HepG2 (cell line): ENCODE data around the gene HYOU1. TPM values are rescaled to one million over a fixed set of nuclear protein-coding genes. Genes with fewer than 3 reads are reported as not detected.

ENCODE experiments used
- ATF7-NPFF ChIP-seq: sonication (generic); formaldehyde crosslinking; IDR thresholded peaks from 2 replicates; pipeline ENCODE4 v1.8.1; 2023; ENCODE audit warnings: mild to moderate bottlenecking, low read depth, missing genetic modification reagents, moderate library complexity
- CEBPG ChIP-seq: IDR thresholded peaks from 2 replicates; pipeline ENCODE4 v1.6.1; 2016
- DBP ChIP-seq: sonication (generic); formaldehyde crosslinking; IDR thresholded peaks from 2 replicates; pipeline ENCODE4 v1.4.0; 2020; ENCODE audit warnings: missing genetic modification reagents; ENCODE audit errors: not compliant biosample characterization
- EEA1 ChIP-seq: sonication (generic); formaldehyde crosslinking; IDR thresholded peaks from 2 replicates; pipeline ENCODE4 v1.5.1; 2020; ENCODE audit warnings: mild to moderate bottlenecking, missing genetic modification reagents, borderline replicate concordance
- ELF4 ChIP-seq: sonication (generic); formaldehyde crosslinking; IDR thresholded peaks from 2 replicates; pipeline ENCODE4 v1.5.0; 2020; ENCODE audit warnings: missing genetic modification reagents, mild to moderate bottlenecking, moderate library complexity, borderline replicate concordance
- FOXM1 ChIP-seq: sonication (generic); formaldehyde crosslinking; IDR thresholded peaks from 2 replicates; pipeline ENCODE4 v1.5.0; 2020; ENCODE audit warnings: missing genetic modification reagents
- GABPA ChIP-seq, 2 experiments: IDR thresholded peaks; 2 replicates each; pipeline ENCODE4 v1.6.1; 2011 to 2016; ENCODE audit warnings: low read depth in 2 of 2, low read length in 1 of 2, missing biosample characterization in 1 of 2, missing genetic modification characterization in 1 of 2
- KAT7 ChIP-seq: IDR thresholded peaks from 2 replicates; pipeline ENCODE4 v1.6.1; 2018; ENCODE audit warnings: borderline replicate concordance, missing compliant biosample characterization
- LCORL ChIP-seq, 2 experiments: fragments of 450-650 bp in 1 of 2; sonication (generic) in 1 of 2; formaldehyde crosslinking in 1 of 2; IDR thresholded peaks; 2 replicates each; pipeline versions ENCODE4 v1.5.0 to v1.6.1; 2017 to 2020; ENCODE audit warnings: antibody characterized with exemption in 1 of 2, missing genetic modification reagents in 1 of 2
- PLSCR1 ChIP-seq: sonication (generic); formaldehyde crosslinking; IDR thresholded peaks from 2 replicates; pipeline ENCODE4 v1.5.0; 2020; ENCODE audit warnings: missing genetic modification reagents, mild to moderate bottlenecking, borderline replicate concordance
- RAD21 ChIP-seq: fragments of 450-650 bp; formaldehyde crosslinking; IDR thresholded peaks from 2 replicates; pipeline ENCODE4 v1.5.0; 2020; ENCODE audit warnings: mild to moderate bottlenecking
- SMAD1 ChIP-seq: sonication (generic); formaldehyde crosslinking; IDR thresholded peaks from 2 replicates; pipeline ENCODE4 v1.4.0; 2020; ENCODE audit warnings: missing genetic modification reagents, low read depth, mild to moderate bottlenecking, borderline replicate concordance
- TERF1 ChIP-seq: sonication (generic); formaldehyde crosslinking; IDR thresholded peaks from 2 replicates; pipeline ENCODE4 v1.8.0; 2022; ENCODE audit warnings: mild to moderate bottlenecking, missing genetic modification reagents, moderate library complexity
- U2AF2 ChIP-seq: fragments of 200-400 bp; formaldehyde crosslinking; IDR thresholded peaks from 2 replicates; pipeline ENCODE4 v1.6.1; 2017; ENCODE audit warnings: low read depth, mild to moderate bottlenecking, low read length
- YY1 ChIP-seq: IDR thresholded peaks from 2 replicates; pipeline ENCODE4 v1.6.1; 2011; ENCODE audit warnings: low read length, low read depth, moderate library complexity, mild to moderate bottlenecking; ENCODE audit not compliant: insufficient read depth, insufficient replicate concordance
- ZBTB38 ChIP-seq: sonication (generic); formaldehyde crosslinking; IDR thresholded peaks from 2 replicates; pipeline ENCODE4 v1.5.1; 2020; ENCODE audit warnings: mild to moderate bottlenecking, missing genetic modification reagents
- ZMYM4 ChIP-seq: sonication (generic); formaldehyde crosslinking; IDR thresholded peaks from 2 replicates; pipeline ENCODE4 v1.8.1; 2023; ENCODE audit warnings: mild to moderate bottlenecking, missing genetic modification reagents
- ZNF10 ChIP-seq: sonication (generic); formaldehyde crosslinking; IDR thresholded peaks from 2 replicates; pipeline ENCODE4 v1.4.0; 2020; ENCODE audit warnings: mild to moderate bottlenecking, low read depth, missing genetic modification reagents, borderline replicate concordance
- ZNF230 ChIP-seq: sonication (generic); formaldehyde crosslinking; IDR thresholded peaks from 2 replicates; pipeline ENCODE4 v1.4.0; 2020; ENCODE audit warnings: mild to moderate bottlenecking, missing genetic modification reagents
- ZNF234 ChIP-seq: sonication (generic); formaldehyde crosslinking; conservative IDR thresholded peaks from 2 replicates; pipeline ENCODE4 v1.5.1; 2020; ENCODE audit warnings: mild to moderate bottlenecking, missing genetic modification reagents
- ZNF282 ChIP-seq: fragments of 450-650 bp; IDR thresholded peaks from 2 replicates; pipeline ENCODE4 v1.6.1; 2018; ENCODE audit not compliant: partially characterized antibody
- ZNF30 ChIP-seq: sonication (generic); formaldehyde crosslinking; IDR thresholded peaks from 2 replicates; pipeline ENCODE4 v1.5.0; 2020; ENCODE audit warnings: mild to moderate bottlenecking, missing genetic modification reagents
- ZNF331 ChIP-seq: sonication (generic); formaldehyde crosslinking; IDR thresholded peaks from 2 replicates; pipeline ENCODE4 v1.4.0; 2020; ENCODE audit warnings: missing genetic modification reagents
- ZNF414 ChIP-seq: sonication (generic); formaldehyde crosslinking; IDR thresholded peaks from 2 replicates; pipeline ENCODE4 v1.5.0; 2020; ENCODE audit warnings: missing genetic modification reagents
- ZNF777 ChIP-seq: sonication (generic); formaldehyde crosslinking; IDR thresholded peaks from 2 replicates; pipeline ENCODE4 v1.4.0; 2020; ENCODE audit warnings: missing genetic modification reagents
- ZNF841 ChIP-seq: sonication (generic); formaldehyde crosslinking; IDR thresholded peaks from 2 replicates; pipeline ENCODE4 v1.8.1; 2023; ENCODE audit warnings: missing genetic modification reagents, borderline replicate concordance
- ZSCAN21 ChIP-seq: sonication (generic); formaldehyde crosslinking; IDR thresholded peaks from 2 replicates; pipeline ENCODE4 v1.8.0; 2022; ENCODE audit warnings: mild to moderate bottlenecking, missing genetic modification reagents, moderate library complexity, borderline replicate concordance
- ZSCAN9 ChIP-seq: IDR thresholded peaks from 2 replicates; pipeline ENCODE4 v1.6.1; 2016; ENCODE audit warnings: borderline replicate concordance
- polyA plus RNA-seq, 8 experiments: library from polyadenylated mRNA; depleted of rRNA in 3 of 8; stranded (reverse) in 7 of 8; unstranded in 1 of 8; fragments of >200 nt; fragmentation: Illumina TruSeq in 4 of 8; extraction: Trizol in 4 of 8; gene quantifications; 2 replicates each; pipeline versions ENCODE4 v1.2.1 to v1.2.3, GENCODE V29; 2011 to 2016; ENCODE audit warnings: low read depth in 4 of 8, missing spikeins in 1 of 8, mixed read lengths in 1 of 8; ENCODE audit not compliant: insufficient read depth in 1 of 8
- total RNA-seq, 5 experiments: library from RNA; depleted of rRNA; stranded (reverse); fragments of >200 nt; fragmentation: Illumina TruSeq; extraction: Trizol; gene quantifications; 2 replicates each; pipeline ENCODE4 v1.2.3, GENCODE V29; 2016; ENCODE audit warnings: low read depth in 1 of 5

Gene HYOU1
- total and polyA plus RNA-seq, 2 of the 13 experiments (the other 11 are each of a cell fraction or from before 2014, with no cell fraction given), result 127 to 155 TPM

- TF ChIP-seq PLSCR1 (no peak), ZNF230 (CRISPR knock-in tag) (no peak), RAD21 (CRISPR knock-in tag) (no peak; the same call in 1 of the 2 replicates), ZNF30 (CRISPR knock-in tag) (no peak), FOXM1 (CRISPR knock-in tag) (no peak), ZSCAN9 (CRISPR knock-in tag) (no peak), ZBTB38 (CRISPR knock-in tag) (peak; percentile 82), ZNF777 (CRISPR knock-in tag) (no peak), LCORL (IDR thresholded peaks at IDR 0.05) (no peak), LCORL (CRISPR knock-in tag; IDR thresholded peaks at IDR 0.05) (0 out of 2 replicates have a peak, but pooled peaks have one; percentile 31), ZNF234 (CRISPR knock-in tag) (no peak), ZNF282 (no peak), KAT7 (CRISPR knock-in tag) (no peak), ZNF841 (CRISPR knock-in tag) (no peak), ELF4 (CRISPR knock-in tag) (no peak), ZNF331 (CRISPR knock-in tag) (0 out of 2 replicates have a peak, but pooled peaks have one; percentile 22), TERF1 (CRISPR knock-in tag) (no peak), EEA1 (CRISPR knock-in tag) (no peak), DBP (CRISPR knock-in tag) (no peak), YY1 (no peak), ZMYM4 (peak; percentile 46), SMAD1 (no peak), GABPA (IDR thresholded peaks at IDR 0.05; ENCODE audit: low read depth, low read length) (no peak), GABPA (CRISPR knock-in tag; IDR thresholded peaks at IDR 0.05; ENCODE audit: low read depth) (no peak), CEBPG (peak; percentile 37), U2AF2 (no peak), ZNF10 (CRISPR knock-in tag) (no peak), ATF7-NPFF (CRISPR knock-in tag) (no peak), ZSCAN21 (no peak), ZNF414 (CRISPR knock-in tag) (no peak)
These were observed 30.8 kb downstream of the HYOU1 start (continued) for GRCh38 chr11:119025978-119026766.
